DND-41 (cell line): Measurements from ENCODE around the gene PNCK.

ENCODE experiments used
- ATAC-seq: fragments of 200-7000 bp; cut with Tn5 transposase; 3 replicates; pipeline ENCODE4 v1.9.1; 2021; ENCODE audit warnings: low read depth; ENCODE audit not compliant: insufficient read depth
- DNase-seq: peaks from one replicate; pipeline ENCODE4 v3.0.0-alpha.2; 2020
- H2AFZ ChIP-seq: 2 replicates; pipeline ENCODE4 v1.6.0; 2012; ENCODE audit warnings: low read depth, low read length
- H3K27ac ChIP-seq: 2 replicates; pipeline ENCODE4 v1.5.1; 2012; ENCODE audit warnings: low read length, inconsistent platforms
- H3K27me3 ChIP-seq: fragments of 200-600 bp; sonication (generic); 2 replicates; pipeline ENCODE4 v1.6.0; 2012; ENCODE audit warnings: low read length, mild to moderate bottlenecking, inconsistent platforms; ENCODE audit not compliant: insufficient read depth, poor library complexity
- H3K36me3 ChIP-seq: 2 replicates; pipeline ENCODE4 v1.5.1; 2012; ENCODE audit warnings: low read length, inconsistent platforms; ENCODE audit not compliant: insufficient read depth
- H3K4me1 ChIP-seq: 2 replicates; pipeline ENCODE4 v1.5.1; 2012; ENCODE audit warnings: mild to moderate bottlenecking, low read length; ENCODE audit not compliant: insufficient read depth
- H3K4me2 ChIP-seq: 2 replicates; pipeline ENCODE4 v1.6.0; 2012; ENCODE audit warnings: mild to moderate bottlenecking, moderate library complexity, low read length, inconsistent platforms; ENCODE audit not compliant: insufficient read depth
- H3K4me3 ChIP-seq, 2 experiments: fragments of 200-600 bp in 1 of 2; shearing (Covaris generic) in 1 of 2; 2 replicates each; pipeline ENCODE4 v1.5.1; 2012 to 2016; ENCODE audit warnings: inconsistent platforms in 2 of 2, low read length in 2 of 2, mild to moderate bottlenecking in 2 of 2, low read depth in 1 of 2, moderate library complexity in 1 of 2
- H3K79me2 ChIP-seq: 2 replicates; pipeline ENCODE4 v1.6.0; 2012; ENCODE audit warnings: low read length, inconsistent platforms; ENCODE audit not compliant: insufficient read depth
- H3K9ac ChIP-seq: 2 replicates; pipeline ENCODE4 v1.6.0; 2012; ENCODE audit warnings: low read depth, mild to moderate bottlenecking, inconsistent platforms, low read length, moderate library complexity
- H3K9me3 ChIP-seq: 2 replicates; pipeline ENCODE4 v1.5.1; 2012; ENCODE audit warnings: low read length, moderate library complexity, mild to moderate bottlenecking, inconsistent platforms; ENCODE audit not compliant: insufficient read depth, severe bottlenecking
- H4K20me1 ChIP-seq: 2 replicates; pipeline ENCODE4 v1.6.0; 2012; ENCODE audit warnings: low read length; ENCODE audit not compliant: insufficient read depth
- CTCF ChIP-seq: IDR thresholded peaks from 2 replicates; pipeline ENCODE4 v1.5.1; 2012; ENCODE audit warnings: borderline replicate concordance, low read length, moderate library complexity, mild to moderate bottlenecking; ENCODE audit not compliant: poor library complexity, severe bottlenecking; ENCODE audit errors: extremely low read depth
- EZH2 ChIP-seq: IDR thresholded peaks from 3 replicates; pipeline ENCODE4 v1.6.1; 2012; ENCODE audit warnings: borderline replicate concordance, low read depth, mild to moderate bottlenecking, moderate library complexity, low read length, inconsistent platforms; ENCODE audit not compliant: severe bottlenecking

Gene PNCK

GRCh38 chrX:153623310-153624029 lies 50.1 kb downstream of the PNCK start:
- H3K27me3 ChIP-seq = no peaks in the 10 kb centered on the region
- no peak overlapping the region for H2AFZ ChIP-seq
- ATAC-seq (no peak), DNase-seq (no peak)
- no peaks in the 10 kb centered on the region for H4K20me1 ChIP-seq
- H3K4me1 ChIP-seq = no peaks in the 10 kb centered on the region
- no peaks in the 10 kb centered on the region for H3K79me2 ChIP-seq
- H3K27ac ChIP-seq = no peak overlapping the region
- no peaks in the 10 kb centered on the region for H3K9me3 ChIP-seq
- H3K4me2 ChIP-seq = no peak overlapping the region
- H3K4me3 ChIP-seq = no peak overlapping the region
- H3K36me3 ChIP-seq = no peaks in the 10 kb centered on the region
- H3K9ac ChIP-seq = no peak overlapping the region
- TF ChIP-seq EZH2 (no peak), CTCF (no peak)

GRCh38 chrX:153622661-153623309 lies 50.8 kb downstream of the PNCK start:
- Histone ChIP-seq H3K9ac (no peak overlapping the region), H3K4me1 (no peaks in the 10 kb centered on the region), H4K20me1 (no peaks in the 10 kb centered on the region), H3K4me3 (no peak overlapping the region), H3K79me2 (no peaks in the 10 kb centered on the region), H3K27me3 (no peaks in the 10 kb centered on the region), H3K27ac (no peak overlapping the region), H3K9me3 (no peaks in the 10 kb centered on the region), H2AFZ (no peak overlapping the region), H3K36me3 (no peaks in the 10 kb centered on the region), H3K4me2 (no peak overlapping the region)
- DNase-seq (no peak), ATAC-seq (no peak)
- no peak for TF ChIP-seq CTCF
- TF ChIP-seq EZH2 = no peak

DNA sequence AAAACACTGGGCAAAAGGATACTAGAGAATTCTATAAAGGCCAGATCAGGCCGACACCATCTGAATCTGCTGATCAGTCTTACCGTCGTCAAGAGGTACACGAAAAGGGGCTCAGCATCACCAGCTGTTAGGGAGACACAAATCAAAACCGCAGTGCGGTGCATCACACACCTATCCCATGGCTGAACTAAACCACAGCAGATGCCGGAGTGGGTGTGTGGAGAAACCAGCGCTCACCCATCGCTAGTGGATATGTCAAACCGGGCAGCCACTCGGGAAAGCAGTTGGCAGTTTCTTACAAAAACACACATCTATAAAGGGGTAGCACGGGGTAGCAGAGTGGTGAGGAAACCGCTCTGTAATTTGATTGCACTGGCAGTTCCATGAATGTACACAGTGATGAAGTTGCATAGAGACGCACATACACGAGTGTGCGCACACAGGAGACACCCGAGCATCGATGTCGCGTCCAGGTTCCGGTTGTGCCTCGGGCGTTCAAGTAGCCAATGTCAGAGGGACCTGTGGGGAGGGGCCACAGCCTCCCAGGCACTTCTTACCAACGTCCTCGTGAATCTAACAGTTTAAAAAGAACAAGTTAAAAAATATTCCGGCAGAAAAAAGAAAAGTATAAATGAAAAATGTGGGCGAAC lies 51.5 kb downstream of the PNCK start:
- Histone ChIP-seq H3K79me2 (no peaks in the 10 kb centered on the region), H2AFZ (no peak overlapping the region), H3K27ac (no peak overlapping the region), H3K36me3 (no peaks in the 10 kb centered on the region), H3K4me2 (no peak overlapping the region), H3K9ac (no peak overlapping the region), H3K9me3 (no peaks in the 10 kb centered on the region), H3K27me3 (no peaks in the 10 kb centered on the region), H4K20me1 (no peaks in the 10 kb centered on the region), H3K4me1 (no peaks in the 10 kb centered on the region), H3K4me3 (no peak overlapping the region)
- DNase-seq (no peak), ATAC-seq (no peak)
- TF ChIP-seq CTCF = no peak
- no peak for TF ChIP-seq EZH2
